GM19455 (cell line): Measurements from ENCODE around the gene SUSD1.

Experiments used
- ATAC-seq: cut with Tn5 transposase; IDR thresholded peaks from one replicate; pipeline ENCODE4 v1.9.1; 2021; ENCODE audit not compliant: unreplicated experiment

The SUSD1 gene

GRCh38 chr9:112044881-112045280 is 130.2 kb downstream of the SUSD1 start:
- ATAC-seq, result no peak

GRCh38 chr9:112044186-112044585 is 130.9 kb downstream of the SUSD1 start:
- no peak for ATAC-seq

DNA sequence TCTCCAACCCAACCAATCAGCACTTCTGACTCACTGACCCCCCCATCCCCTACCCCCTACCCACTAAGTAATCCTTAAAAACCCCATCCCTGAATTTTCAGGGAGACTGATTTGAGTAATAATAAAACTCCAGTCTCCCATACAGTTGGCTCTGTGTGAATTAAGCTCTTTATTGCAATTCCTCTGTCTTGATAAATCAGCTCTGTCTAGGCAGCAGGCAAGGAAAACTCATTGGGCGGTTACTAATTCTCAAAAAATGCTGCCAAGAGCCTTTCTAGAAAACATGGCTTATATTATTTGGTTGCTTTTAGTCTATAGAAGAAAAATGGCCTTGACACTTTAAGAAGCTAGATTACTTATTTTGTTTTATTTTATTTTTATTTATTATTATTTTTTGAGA is 131.7 kb downstream of the SUSD1 start:
- ATAC-seq, result no peak

GRCh38 chr9:112042769-112043168 is 132.3 kb downstream of the SUSD1 start:
- no peak for ATAC-seq

GRCh38 chr9:112042244-112042638 is 132.9 kb downstream of the SUSD1 start:
- no peak for ATAC-seq

GRCh38 chr9:112041536-112042243 is 133.4 kb downstream of the SUSD1 start:
- ATAC-seq, result no peak

GRCh38 chr9:112041199-112041535 is 133.9 kb downstream of the SUSD1 start:
- ATAC-seq, result no peak

- no peak for ATAC-seq
Observed at GRCh38 chr9:112038017-112038408, 137.1 kb downstream of the SUSD1 start.

DNA sequence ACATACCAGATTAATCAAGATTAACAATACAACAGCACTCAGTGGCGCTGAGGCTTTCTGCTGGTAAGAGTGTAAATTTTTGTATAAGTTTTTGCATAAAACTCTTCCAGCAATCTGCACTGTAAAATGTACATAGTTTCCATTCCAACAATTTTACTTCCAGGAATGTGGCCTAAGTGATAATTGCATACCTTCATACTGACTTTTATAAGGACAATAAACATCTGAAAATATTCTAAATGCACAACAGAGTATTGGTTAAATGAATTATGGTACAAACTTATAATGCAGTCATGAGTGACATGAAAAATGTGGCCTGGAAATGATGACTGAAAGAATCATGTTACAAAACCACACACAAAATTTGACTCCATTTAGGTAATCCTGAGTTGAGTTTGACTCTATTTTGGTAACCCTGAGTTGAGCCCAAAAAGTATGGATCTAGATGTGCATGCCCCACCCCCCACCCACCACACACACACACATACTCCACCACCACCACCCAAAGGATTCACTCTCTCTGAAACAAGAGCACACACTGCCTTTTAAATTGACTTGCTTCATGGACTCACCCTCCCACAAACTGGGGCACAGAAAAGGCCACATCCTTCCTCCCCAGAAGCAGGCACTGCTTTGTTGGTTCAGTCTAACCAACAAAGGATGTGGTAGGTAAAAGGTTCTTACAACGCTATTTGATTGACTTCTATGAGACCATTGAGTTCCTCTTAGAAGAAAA is 137.6 kb downstream of the SUSD1 start:
- ATAC-seq, result peak; percentile 40

GRCh38 chr9:112035166-112035826 is 139.8 kb downstream of the SUSD1 start:
- no peak for ATAC-seq

GRCh38 chr9:112034216-112034611 is 140.9 kb downstream of the SUSD1 start:
- ATAC-seq, result no peak

- no peak for ATAC-seq
Observed at GRCh38 chr9:112033237-112034215, 141.6 kb downstream of the SUSD1 start.

GRCh38 chr9:112032743-112033142 is 142.4 kb downstream of the SUSD1 start:
- ATAC-seq, result no peak

GRCh38 chr9:112032009-112032408 is 143.1 kb downstream of the SUSD1 start:
- peak; percentile 47 for ATAC-seq

DNA sequence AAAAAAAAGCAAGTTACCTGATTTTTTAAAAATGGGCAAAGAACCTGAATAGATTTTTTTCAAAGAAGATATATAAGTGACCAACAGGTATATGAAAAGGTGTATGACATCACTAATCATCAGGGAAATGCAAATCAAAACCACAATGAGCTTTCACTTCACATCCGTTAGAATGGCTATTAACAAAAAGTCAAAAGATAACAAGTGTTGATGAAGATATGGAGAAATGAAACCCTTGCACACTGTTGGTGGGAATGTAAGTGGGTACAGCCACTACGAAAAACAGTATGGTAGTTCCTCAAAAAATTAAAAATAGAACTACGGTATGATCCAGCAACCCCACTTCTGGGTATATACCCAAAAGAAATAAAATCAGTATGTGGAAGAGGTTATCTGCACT is 143.7 kb downstream of the SUSD1 start:
- ATAC-seq, result no peak

GRCh38 chr9:112029921-112030444 is 145.1 kb downstream of the SUSD1 start:
- no peak for ATAC-seq

DNA sequence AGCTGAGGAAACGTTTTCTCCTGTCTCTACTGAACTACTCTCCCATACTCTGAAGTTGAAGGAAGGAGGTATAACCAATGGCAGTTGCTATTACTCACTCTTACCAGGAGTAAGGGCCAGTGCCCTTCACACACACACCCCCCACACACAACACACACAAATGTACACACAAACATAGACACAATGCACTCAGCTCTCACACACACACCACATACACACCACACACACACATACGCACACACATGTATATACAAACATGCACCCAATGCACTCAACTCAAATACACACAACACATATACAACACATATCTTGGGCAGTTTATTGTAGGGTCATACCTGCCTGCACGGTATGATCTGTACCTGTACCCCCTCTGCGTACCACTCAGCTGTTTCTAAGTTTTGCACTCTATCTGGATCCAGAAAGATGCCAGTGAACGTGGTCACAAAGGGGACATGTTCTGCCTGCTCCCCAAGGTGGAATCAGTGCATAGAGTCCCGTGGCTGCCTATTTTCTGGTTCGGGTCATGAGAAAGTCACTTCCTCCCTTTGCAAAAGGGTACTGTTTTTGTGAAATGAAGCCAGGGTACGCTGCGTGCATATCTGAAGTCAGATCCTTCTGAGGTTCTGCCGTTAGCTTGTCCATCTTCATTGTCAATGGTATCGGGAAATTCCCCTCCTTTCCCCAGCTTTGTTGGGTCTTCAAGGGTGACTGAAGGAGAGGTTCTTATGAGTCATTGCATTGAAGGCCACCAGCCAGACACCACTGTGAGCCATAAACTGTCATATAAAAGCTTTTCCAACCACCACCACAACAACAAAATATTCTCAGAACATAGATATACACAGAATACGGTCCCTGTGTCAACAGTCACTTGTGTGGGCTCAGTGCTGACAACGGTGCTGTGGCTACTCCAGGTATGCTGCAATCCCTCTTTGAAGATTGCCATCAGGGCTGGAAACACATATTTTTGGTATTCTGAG is 146.6 kb downstream of the SUSD1 start:
- no peak for ATAC-seq

- ATAC-seq, result no peak
Observed at GRCh38 chr9:112025850-112026249, 149.2 kb downstream of the SUSD1 start.

DNA sequence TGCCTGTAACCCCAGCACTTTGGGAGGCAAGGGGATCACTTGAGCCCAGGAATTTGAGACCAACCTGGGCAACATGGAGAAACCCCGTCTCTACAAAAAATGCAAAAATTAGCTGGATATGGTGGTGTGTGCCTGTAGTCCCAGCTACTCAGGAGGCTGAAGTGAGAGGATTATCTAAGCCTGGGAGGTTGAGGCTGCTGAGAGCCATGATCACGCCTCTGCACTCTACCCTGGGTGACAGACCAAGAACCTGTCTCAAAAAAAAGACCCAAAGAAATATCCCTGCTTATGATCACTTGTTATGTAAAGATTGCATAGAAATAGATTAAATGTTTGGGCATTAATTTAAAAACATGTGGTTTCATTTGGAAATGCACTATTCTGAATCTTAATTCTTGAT is 153.4 kb downstream of the SUSD1 start:
- ATAC-seq, result no peak
